ENCODE results near the gene SETD7. TPM values are rescaled to one million over a fixed set of nuclear protein-coding genes. Genes with fewer than 3 reads are reported as not detected.

SETD7 gene
- total RNA-seq, 1 donor from 2014 or later, result 51.8 TPM

GRCh38 chr4:139600662-139601061, 44.6 kb upstream of the SETD7 start:
- no peak overlapping the region for H3K4me3 ChIP-seq
- no peak for DNase-seq (ENCODE audit: extremely low spot score in 2 of 2)
- no peak overlapping the region for H3K27ac ChIP-seq
- TF ChIP-seq POLR2A (IDR thresholded peaks at IDR 0.05) (no peak), POLR2AphosphoS5 (IDR thresholded peaks at IDR 0.05; ENCODE audit: insufficient read depth in 1 of 2, low read depth in 1 of 2) (no peak)
- TF ChIP-seq, protein P1, sequence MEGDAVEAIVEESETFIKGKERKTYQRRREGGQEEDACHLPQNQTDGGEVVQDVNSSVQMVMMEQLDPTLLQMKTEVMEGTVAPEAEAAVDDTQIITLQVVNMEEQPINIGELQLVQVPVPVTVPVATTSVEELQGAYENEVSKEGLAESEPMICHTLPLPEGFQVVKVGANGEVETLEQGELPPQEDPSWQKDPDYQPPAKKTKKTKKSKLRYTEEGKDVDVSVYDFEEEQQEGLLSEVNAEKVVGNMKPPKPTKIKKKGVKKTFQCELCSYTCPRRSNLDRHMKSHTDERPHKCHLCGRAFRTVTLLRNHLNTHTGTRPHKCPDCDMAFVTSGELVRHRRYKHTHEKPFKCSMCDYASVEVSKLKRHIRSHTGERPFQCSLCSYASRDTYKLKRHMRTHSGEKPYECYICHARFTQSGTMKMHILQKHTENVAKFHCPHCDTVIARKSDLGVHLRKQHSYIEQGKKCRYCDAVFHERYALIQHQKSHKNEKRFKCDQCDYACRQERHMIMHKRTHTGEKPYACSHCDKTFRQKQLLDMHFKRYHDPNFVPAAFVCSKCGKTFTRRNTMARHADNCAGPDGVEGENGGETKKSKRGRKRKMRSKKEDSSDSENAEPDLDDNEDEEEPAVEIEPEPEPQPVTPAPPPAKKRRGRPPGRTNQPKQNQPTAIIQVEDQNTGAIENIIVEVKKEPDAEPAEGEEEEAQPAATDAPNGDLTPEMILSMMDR (IDR thresholded peaks at IDR 0.05), result no peak
- peaks cover 18% of the 10 kb centered on the region for H3K4me1 ChIP-seq
- intact Hi-C loops (cut with DNase I), result no loop called here
- no peaks in the 10 kb centered on the region for H3K36me3 ChIP-seq
- no peaks in the 10 kb centered on the region for H3K27me3 ChIP-seq
- no peaks in the 10 kb centered on the region for H3K9me3 ChIP-seq

GRCh38 chr4:139599594-139600374, 43.8 kb upstream of the SETD7 start:
- H3K36me3 ChIP-seq, result no peaks in the 10 kb centered on the region
- DNase-seq (ENCODE audit: extremely low spot score in 2 of 2), result no peak
- no peaks in the 10 kb centered on the region for H3K27me3 ChIP-seq
- H3K27ac ChIP-seq, result no peak overlapping the region
- intact Hi-C loops (cut with DNase I), result no loop called here
- H3K9me3 ChIP-seq, result no peaks in the 10 kb centered on the region
- peaks cover 12% of the 10 kb centered on the region for H3K4me1 ChIP-seq
- no peak overlapping the region for H3K4me3 ChIP-seq
- no peak for TF ChIP-seq POLR2A (IDR thresholded peaks at IDR 0.05)
- TF ChIP-seq POLR2AphosphoS5 (IDR thresholded peaks at IDR 0.05; ENCODE audit: insufficient read depth in 1 of 2, low read depth in 1 of 2), result no peak
- TF ChIP-seq, protein P1 (IDR thresholded peaks at IDR 0.05), result no peak

- DNase-seq (ENCODE audit: extremely low spot score in 2 of 2), result no peak
- H3K27ac ChIP-seq, result no peak overlapping the region
- H3K9me3 ChIP-seq, result no peaks in the 10 kb centered on the region
- no peaks in the 10 kb centered on the region for H3K27me3 ChIP-seq
- intact Hi-C loops (cut with DNase I), result no loop called here
- no peaks in the 10 kb centered on the region for H3K36me3 ChIP-seq
- H3K4me1 ChIP-seq, result peaks cover 12% of the 10 kb centered on the region
- TF ChIP-seq, protein P1 (IDR thresholded peaks at IDR 0.05), result no peak
- TF ChIP-seq POLR2A (IDR thresholded peaks at IDR 0.05) (no peak), POLR2AphosphoS5 (IDR thresholded peaks at IDR 0.05; ENCODE audit: insufficient read depth in 1 of 2, low read depth in 1 of 2) (no peak)
- no peak overlapping the region for H3K4me3 ChIP-seq
Observed at GRCh38 chr4:139599076-139599475, 43.1 kb upstream of the SETD7 start.

DNA sequence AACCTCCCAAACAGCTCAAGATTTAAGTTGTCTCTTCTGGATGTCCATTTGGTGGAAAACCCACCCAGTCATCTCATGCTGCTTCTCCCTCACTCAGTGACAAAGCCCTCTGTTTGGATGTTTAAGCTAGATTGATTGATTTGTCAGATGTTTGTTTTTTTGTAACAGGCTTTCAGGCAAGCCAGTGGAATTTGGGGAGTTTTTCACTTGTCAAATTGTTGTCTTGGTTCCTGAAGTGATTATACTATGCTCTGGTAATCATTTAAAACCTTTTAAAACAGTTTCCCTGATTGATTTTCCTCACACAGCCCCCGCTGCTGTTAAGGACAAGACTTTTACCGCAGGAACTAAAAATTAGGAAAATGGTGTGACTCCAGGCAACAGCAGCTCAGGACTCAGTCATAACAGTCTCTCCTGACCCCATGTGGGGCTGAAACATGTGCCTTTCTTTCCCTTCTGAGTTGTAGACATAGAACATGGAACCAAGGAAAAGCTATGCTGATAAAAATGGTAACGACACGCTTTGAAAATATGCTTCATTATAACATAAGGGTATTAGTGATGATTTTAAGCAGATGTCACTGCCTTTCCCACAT, 40.8 kb upstream of the SETD7 start:
- Histone ChIP-seq H3K4me3 (no peak overlapping the region), H3K9me3 (no peaks in the 10 kb centered on the region), H3K4me1 (peaks cover 16% of the 10 kb centered on the region), H3K36me3 (no peaks in the 10 kb centered on the region), H3K27me3 (no peaks in the 10 kb centered on the region), H3K27ac (no peak overlapping the region)
- no peak for DNase-seq (ENCODE audit: extremely low spot score in 2 of 2)
- TF ChIP-seq, protein P1 (IDR thresholded peaks at IDR 0.05), result no peak
- TF ChIP-seq POLR2AphosphoS5 (IDR thresholded peaks at IDR 0.05; ENCODE audit: insufficient read depth in 1 of 2, low read depth in 1 of 2) (no peak), POLR2A (IDR thresholded peaks at IDR 0.05) (no peak)
- intact Hi-C loops (cut with DNase I), result no loop called here

Measured in vagina (tissue), 2 donors.